Suprapubic skin (tissue), 4 donors: Measurements from ENCODE around the gene ESD. TPM values are rescaled to one million over a fixed set of nuclear protein-coding genes. Genes with fewer than 3 reads are reported as not detected.
"Not testable (repeated sequence)": the region's sequence is repeated elsewhere in the genome, so short reads cannot be mapped to it uniquely, and the experiment has no call there.

Experiments
- DNase-seq, 2 donors: peaks; one replicate each; pipeline ENCODE4 v3.0.0-alpha.2; 2019; ENCODE audit warnings: low spot score in 2 of 2
- H3K27ac ChIP-seq: fragments of 200-600 bp; sonication (generic); one replicate; pipeline ENCODE4 v1.5.1; 2019
- H3K27me3 ChIP-seq: fragments of 200-600 bp; sonication (generic); one replicate; pipeline ENCODE4 v1.5.1; 2019
- H3K36me3 ChIP-seq: fragments of 200-600 bp; sonication (generic); one replicate; pipeline ENCODE4 v1.5.1; 2019
- H3K4me1 ChIP-seq: fragments of 200-600 bp; sonication (generic); one replicate; pipeline ENCODE4 v1.5.1; 2019
- H3K4me3 ChIP-seq: fragments of 200-600 bp; sonication (generic); one replicate; pipeline ENCODE4 v1.5.1; 2019; ENCODE audit warnings: mild to moderate bottlenecking
- H3K9me3 ChIP-seq: fragments of 200-600 bp; sonication (generic); one replicate; pipeline ENCODE4 v1.5.1; 2019
- EP300 ChIP-seq: sonication (generic); formaldehyde crosslinking; IDR thresholded peaks from one replicate; pipeline ENCODE4 v1.6.1; 2017; ENCODE audit warnings: antibody characterized with exemption
- POLR2A ChIP-seq, 2 donors: fragments of 450-650 bp; IDR thresholded peaks; one replicate each; pipeline ENCODE4 v1.6.1; 2017; ENCODE audit warnings: antibody characterized with exemption in 2 of 2, mild to moderate bottlenecking in 2 of 2, moderate library complexity in 2 of 2
- POLR2AphosphoS5 ChIP-seq, 3 donors: sonication (generic); formaldehyde crosslinking; IDR thresholded peaks; one replicate each; pipeline ENCODE4 v1.6.1; 2017; ENCODE audit warnings: antibody characterized with exemption in 3 of 3
- WGBS: methylation state at CpG from one replicate; pipeline ENCODE4 v1.1.5; 2018; 5-methylcytosine and 5-hydroxymethylcytosine counted together
- total RNA-seq, 4 donors: library from RNA; depleted of rRNA; stranded (reverse); fragments of >200 nt; gene quantifications; one replicate each; pipeline ENCODE4 v1.1.0, GENCODE V29; 2016
- TF ChIP-seq, protein P1 (sequence below), 2 donors: fragments of 200-600 bp in 1 of 2; fragments of 450-650 bp in 1 of 2; sonication (generic) in 1 of 2; IDR thresholded peaks; one replicate each; pipeline ENCODE4 v1.5.1; 2016 to 2019; ENCODE audit warnings: antibody characterized with exemption in 2 of 2, mild to moderate bottlenecking in 1 of 2, moderate library complexity in 1 of 2

ESD gene
- total RNA-seq, 4 donors from 2014 or later: 77.7 to 83.0 (median 82.2) TPM

DNA sequence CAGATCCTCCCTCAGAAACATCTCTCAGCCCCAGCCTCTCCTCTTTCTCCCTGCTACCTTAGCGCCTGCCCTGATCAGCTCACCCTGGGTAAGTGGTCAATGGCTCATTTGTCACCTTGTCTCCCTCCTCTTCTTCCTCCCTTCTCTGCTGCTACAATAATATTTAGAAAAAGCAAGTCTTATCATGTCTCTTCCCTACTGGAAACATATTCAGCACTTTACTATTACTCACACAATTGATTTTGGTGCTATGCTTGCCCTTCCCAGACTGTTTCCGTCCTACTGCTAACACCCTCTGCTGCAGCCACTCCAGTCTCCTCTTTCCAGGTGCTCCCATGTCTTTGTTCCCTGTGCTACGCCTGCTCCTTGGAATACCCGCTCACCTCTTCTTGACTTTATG, 35.8 kb downstream of the ESD start:
- no peaks in the 10 kb centered on the region for H3K27me3 ChIP-seq
- TF ChIP-seq, protein P1, sequence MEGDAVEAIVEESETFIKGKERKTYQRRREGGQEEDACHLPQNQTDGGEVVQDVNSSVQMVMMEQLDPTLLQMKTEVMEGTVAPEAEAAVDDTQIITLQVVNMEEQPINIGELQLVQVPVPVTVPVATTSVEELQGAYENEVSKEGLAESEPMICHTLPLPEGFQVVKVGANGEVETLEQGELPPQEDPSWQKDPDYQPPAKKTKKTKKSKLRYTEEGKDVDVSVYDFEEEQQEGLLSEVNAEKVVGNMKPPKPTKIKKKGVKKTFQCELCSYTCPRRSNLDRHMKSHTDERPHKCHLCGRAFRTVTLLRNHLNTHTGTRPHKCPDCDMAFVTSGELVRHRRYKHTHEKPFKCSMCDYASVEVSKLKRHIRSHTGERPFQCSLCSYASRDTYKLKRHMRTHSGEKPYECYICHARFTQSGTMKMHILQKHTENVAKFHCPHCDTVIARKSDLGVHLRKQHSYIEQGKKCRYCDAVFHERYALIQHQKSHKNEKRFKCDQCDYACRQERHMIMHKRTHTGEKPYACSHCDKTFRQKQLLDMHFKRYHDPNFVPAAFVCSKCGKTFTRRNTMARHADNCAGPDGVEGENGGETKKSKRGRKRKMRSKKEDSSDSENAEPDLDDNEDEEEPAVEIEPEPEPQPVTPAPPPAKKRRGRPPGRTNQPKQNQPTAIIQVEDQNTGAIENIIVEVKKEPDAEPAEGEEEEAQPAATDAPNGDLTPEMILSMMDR (IDR thresholded peaks at IDR 0.05): no peak
- TF ChIP-seq EP300: no peak
- TF ChIP-seq POLR2A (IDR thresholded peaks at IDR 0.05): no peak
- no peak for TF ChIP-seq POLR2AphosphoS5 (IDR thresholded peaks at IDR 0.05)
- H3K4me1 ChIP-seq: peaks cover 18% of the 10 kb centered on the region
- no peaks in the 10 kb centered on the region for H3K36me3 ChIP-seq
- no peak for DNase-seq
- WGBS: 90% methylated on average over 4 of the region's 4 CpGs
- no peak overlapping the region for H3K27ac ChIP-seq
- no peak overlapping the region for H3K4me3 ChIP-seq
- H3K9me3 ChIP-seq: no peaks in the 10 kb centered on the region

DNA sequence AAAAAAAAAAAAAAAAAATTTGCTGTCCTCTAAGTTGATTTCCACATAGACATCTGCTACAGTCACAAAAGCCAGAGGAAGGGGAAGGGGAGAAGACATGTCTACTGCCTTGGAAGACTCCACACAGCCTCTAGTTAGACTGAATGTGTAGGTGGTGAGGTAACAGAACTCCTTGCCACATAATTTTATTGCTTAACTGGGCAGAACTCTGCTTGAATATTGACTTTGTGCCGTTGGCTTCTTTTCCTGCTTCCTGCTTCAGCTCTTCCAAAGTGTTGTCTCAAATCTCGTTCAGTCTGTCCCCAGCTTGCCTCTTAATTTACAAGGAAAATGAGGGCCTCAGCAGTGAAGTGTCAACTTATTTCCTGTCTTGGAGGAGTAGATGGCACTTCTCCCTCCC, 37.1 kb downstream of the ESD start:
- WGBS: 28% methylated on average over 2 of the region's 2 CpGs
- Histone ChIP-seq H3K4me3 (no peak overlapping the region), H3K36me3 (no peaks in the 10 kb centered on the region), H3K27me3 (no peaks in the 10 kb centered on the region), H3K27ac (peak overlapping the region; percentile 56), H3K4me1 (peaks cover 18% of the 10 kb centered on the region), H3K9me3 (no peaks in the 10 kb centered on the region)
- TF ChIP-seq, protein P1 (IDR thresholded peaks at IDR 0.05): no peak
- TF ChIP-seq EP300: no peak
- no peak for TF ChIP-seq POLR2A (IDR thresholded peaks at IDR 0.05)
- no peak for DNase-seq

DNA sequence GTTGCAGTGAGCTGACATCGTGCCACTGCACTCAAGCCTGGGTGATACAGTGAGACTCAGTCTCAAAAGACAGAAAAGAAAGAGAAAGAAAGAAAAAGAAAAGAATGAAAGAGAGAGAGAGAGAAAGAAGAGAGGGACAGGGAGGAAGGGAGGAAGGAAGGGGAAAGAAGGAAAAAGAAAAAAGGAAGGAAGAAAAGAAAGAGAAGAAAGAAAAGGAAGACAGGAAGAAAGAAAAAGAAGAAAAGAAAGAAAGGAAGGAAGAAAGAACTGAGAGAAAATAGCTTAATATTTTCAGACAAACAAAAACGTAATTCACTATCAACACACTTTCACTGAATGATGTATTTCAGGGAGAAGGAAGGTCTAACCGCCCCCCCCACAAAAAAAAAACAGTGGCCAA, 39.3 kb downstream of the ESD start:
- DNase-seq: no peak
- TF ChIP-seq, protein P1 (IDR thresholded peaks at IDR 0.05): no peak
- TF ChIP-seq EP300 (no peak), POLR2AphosphoS5 (IDR thresholded peaks at IDR 0.05) (no peak), POLR2A (IDR thresholded peaks at IDR 0.05) (no peak)
- no peaks in the 10 kb centered on the region for H3K9me3 ChIP-seq
- no peaks in the 10 kb centered on the region for H3K27me3 ChIP-seq
- no peak overlapping the region for H3K4me3 ChIP-seq
- H3K4me1 ChIP-seq: peaks cover 18% of the 10 kb centered on the region
- WGBS: 66% methylated on average over 3 of the region's 3 CpGs
- H3K27ac ChIP-seq: no peak overlapping the region
- no peaks in the 10 kb centered on the region for H3K36me3 ChIP-seq

DNA sequence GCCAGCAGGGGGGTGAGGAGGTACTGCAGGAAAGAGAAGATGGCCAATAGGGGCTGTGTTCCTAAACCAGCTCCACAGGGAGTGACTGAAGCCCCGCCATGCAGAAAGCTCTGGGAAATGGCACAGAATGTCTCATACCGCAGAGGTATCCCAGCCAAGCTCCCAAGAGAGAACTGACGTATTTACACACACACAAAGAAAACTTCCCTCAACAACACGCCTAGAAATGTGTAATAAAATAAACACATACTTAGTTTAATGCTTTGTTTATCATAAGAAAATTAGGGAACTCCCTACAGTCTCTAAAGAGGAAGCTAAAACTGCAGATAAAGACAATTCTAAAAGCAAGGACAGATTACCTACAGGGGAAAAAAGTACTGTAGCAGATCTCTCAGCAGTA, 40.0 kb downstream of the ESD start:
- Histone ChIP-seq H3K4me3 (no peak overlapping the region), H3K9me3 (no peaks in the 10 kb centered on the region), H3K4me1 (peaks cover 19% of the 10 kb centered on the region), H3K36me3 (peaks cover 4% of the 10 kb centered on the region), H3K27ac (no peak overlapping the region), H3K27me3 (no peaks in the 10 kb centered on the region)
- DNase-seq: no peak
- no peak for TF ChIP-seq POLR2AphosphoS5 (IDR thresholded peaks at IDR 0.05)
- no peak for TF ChIP-seq POLR2A (IDR thresholded peaks at IDR 0.05)
- no peak for TF ChIP-seq EP300
- TF ChIP-seq, protein P1 (IDR thresholded peaks at IDR 0.05): no peak
- 49% methylated on average over 4 of the region's 4 CpGs for WGBS

DNA sequence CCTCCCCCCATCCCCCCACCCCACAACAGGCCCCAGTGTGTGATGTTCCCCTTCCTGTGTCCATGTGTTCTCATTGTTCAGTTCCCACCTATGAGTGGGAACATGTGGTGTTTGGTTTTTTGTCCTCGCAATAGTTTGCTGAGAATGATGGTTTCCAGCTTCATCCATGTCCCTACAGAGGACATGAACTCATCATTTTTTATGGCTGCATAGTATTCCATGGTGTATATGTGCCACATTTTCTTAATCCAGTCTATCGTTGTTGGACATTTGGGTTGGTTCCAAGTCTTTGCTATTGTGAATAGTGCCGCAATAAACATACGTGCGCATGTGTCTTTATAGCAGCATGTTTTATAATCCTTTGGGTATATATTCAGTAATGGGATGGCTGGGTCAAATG, 41.5 kb downstream of the ESD start:
- not testable (repeated sequence) for H3K4me3 ChIP-seq, H3K27ac ChIP-seq, H3K9me3 ChIP-seq, H3K27me3 ChIP-seq, DNase-seq
- H3K4me1 ChIP-seq: peaks cover 19% of the 10 kb centered on the region
- H3K36me3 ChIP-seq: peaks cover 17% of the 10 kb centered on the region
- 91% methylated on average over 4 of the region's 5 CpGs for whole genome bisulfite sequencing

DNA sequence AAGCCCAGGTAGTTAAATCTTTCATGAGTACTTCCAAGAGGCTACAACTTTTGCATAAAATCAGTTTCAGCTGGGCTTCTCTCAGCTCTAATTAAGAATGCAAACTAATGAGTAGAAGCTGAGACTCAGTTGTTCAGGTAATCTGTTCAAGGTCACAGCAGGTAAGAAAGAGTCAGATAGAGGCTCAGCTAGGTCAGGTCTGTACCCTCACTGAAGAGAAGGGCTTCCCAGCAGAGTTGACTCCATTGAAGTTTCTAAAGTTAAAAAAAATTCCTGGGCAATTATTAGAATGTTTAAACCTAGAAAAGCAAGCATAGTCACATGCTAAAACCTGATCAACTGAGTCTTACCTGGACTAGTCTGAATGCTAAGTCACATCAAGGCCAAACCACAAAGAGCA, 42.1 kb downstream of the ESD start:
- H3K9me3 ChIP-seq: no peaks in the 10 kb centered on the region
- H3K27me3 ChIP-seq: no peaks in the 10 kb centered on the region
- TF ChIP-seq, protein P1 (IDR thresholded peaks at IDR 0.05): no peak
- no peak for TF ChIP-seq POLR2AphosphoS5 (IDR thresholded peaks at IDR 0.05)
- TF ChIP-seq POLR2A (IDR thresholded peaks at IDR 0.05): no peak
- no peak for TF ChIP-seq EP300
- H3K36me3 ChIP-seq: peaks cover 24% of the 10 kb centered on the region
- no peak overlapping the region for H3K4me3 ChIP-seq
- no peak for DNase-seq
- H3K4me1 ChIP-seq: peaks cover 13% of the 10 kb centered on the region
- H3K27ac ChIP-seq: no peak overlapping the region
